ENCODE data around the gene RMDN3. TPM values are rescaled to one million over a fixed set of nuclear protein-coding genes. Genes with fewer than 3 reads are reported as not detected.

Gene RMDN3
- total RNA-seq, 1 experiment from 2014 or later, result 23.5 TPM

DNA sequence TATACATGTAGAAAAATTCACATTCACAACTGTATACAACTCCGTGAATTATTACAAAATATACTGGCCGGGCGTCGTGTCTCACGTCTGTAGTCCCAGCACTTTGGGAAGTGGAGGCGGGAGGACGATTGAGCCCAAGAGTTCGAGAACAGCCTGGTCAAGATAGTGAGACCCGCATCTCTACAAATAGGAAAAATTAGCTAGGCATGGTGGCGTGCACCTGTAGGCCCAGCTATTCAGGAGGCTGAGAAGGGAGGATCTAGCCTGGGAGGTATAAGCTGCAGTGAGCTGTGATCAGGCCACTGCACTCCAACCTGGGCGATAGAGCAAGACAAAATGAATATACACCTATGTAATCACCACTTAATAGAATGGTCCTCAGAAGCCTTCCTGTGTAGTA is 58.8 kb downstream of the RMDN3 start:
- no peak overlapping the region for H3K27ac Mint-ChIP-seq (ENCODE audit: unreplicated experiment)
- H3K4me1 Mint-ChIP-seq (ENCODE audit: low read depth, unreplicated experiment), result peaks cover 6% of the 10 kb centered on the region
- TF ChIP-seq, protein P1, sequence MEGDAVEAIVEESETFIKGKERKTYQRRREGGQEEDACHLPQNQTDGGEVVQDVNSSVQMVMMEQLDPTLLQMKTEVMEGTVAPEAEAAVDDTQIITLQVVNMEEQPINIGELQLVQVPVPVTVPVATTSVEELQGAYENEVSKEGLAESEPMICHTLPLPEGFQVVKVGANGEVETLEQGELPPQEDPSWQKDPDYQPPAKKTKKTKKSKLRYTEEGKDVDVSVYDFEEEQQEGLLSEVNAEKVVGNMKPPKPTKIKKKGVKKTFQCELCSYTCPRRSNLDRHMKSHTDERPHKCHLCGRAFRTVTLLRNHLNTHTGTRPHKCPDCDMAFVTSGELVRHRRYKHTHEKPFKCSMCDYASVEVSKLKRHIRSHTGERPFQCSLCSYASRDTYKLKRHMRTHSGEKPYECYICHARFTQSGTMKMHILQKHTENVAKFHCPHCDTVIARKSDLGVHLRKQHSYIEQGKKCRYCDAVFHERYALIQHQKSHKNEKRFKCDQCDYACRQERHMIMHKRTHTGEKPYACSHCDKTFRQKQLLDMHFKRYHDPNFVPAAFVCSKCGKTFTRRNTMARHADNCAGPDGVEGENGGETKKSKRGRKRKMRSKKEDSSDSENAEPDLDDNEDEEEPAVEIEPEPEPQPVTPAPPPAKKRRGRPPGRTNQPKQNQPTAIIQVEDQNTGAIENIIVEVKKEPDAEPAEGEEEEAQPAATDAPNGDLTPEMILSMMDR (IDR thresholded peaks at IDR 0.05; ENCODE audit: unreplicated experiment), result no peak
- H3K27me3 Mint-ChIP-seq (ENCODE audit: unreplicated experiment), result no peaks in the 10 kb centered on the region
- intact Hi-C loops (cut with micrococcal nuclease; ENCODE audit: unreplicated experiment), result no loop called here
- DNase-seq, result no peak
- BruUV-seq (replicated peaks), result no TSS peak
- H3K36me3 Mint-ChIP-seq (ENCODE audit: insufficient read depth, unreplicated experiment), result peaks cover 23% of the 10 kb centered on the region
- H3K4me3 Mint-ChIP-seq (ENCODE audit: low read depth, unreplicated experiment), result peak overlapping the region; percentile 86
- H3K9me3 Mint-ChIP-seq (ENCODE audit: low read depth, unreplicated experiment), result no peaks in the 10 kb centered on the region
- CTCF ChIA-PET, result interaction anchor here (0.7 kb wide), 1 partner anchor 198 kb away, joined by 3 read pairs; no protein-coding TSS in a partner anchor

DNA sequence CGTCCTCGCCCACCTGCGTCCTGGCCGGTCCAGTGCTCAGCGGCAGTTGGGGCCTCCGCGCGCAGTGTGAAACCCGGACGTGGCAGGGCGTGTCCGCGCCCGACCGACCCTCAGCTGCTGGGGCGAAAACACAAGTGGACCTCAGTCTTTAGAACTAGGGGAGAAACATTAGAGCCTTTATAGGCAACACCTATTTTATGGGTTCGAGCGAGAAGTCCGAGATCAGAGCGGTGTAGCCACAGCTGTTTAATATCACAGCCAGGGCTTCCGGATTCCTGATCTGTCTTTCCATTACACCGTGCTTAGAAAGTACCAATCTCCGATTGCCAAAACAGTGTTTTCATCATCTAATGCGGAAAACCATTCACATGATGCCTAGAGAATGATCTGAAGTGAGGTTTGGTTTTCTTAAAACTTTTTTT is 59.6 kb downstream of the RMDN3 start:
- DNase-seq, result peak; percentile 5
- peak overlapping the region; percentile 86 for H3K4me3 Mint-ChIP-seq (ENCODE audit: low read depth, unreplicated experiment)
- no peaks in the 10 kb centered on the region for H3K27me3 Mint-ChIP-seq (ENCODE audit: unreplicated experiment)
- TSS peak; percentile 31 for BruUV-seq (replicated peaks)
- CTCF ChIA-PET, result interaction anchor here (0.7 to 1.4 kb wide), 2 partner anchors 178 to 198 kb away, joined by 3 to 4 read pairs; no protein-coding TSS in a partner anchor
- H3K36me3 Mint-ChIP-seq (ENCODE audit: insufficient read depth, unreplicated experiment), result peaks cover 23% of the 10 kb centered on the region
- intact Hi-C loops (cut with micrococcal nuclease; ENCODE audit: unreplicated experiment), result no loop called here
- TF ChIP-seq, protein P1 (IDR thresholded peaks at IDR 0.05; ENCODE audit: unreplicated experiment), result no peak
- no peaks in the 10 kb centered on the region for H3K9me3 Mint-ChIP-seq (ENCODE audit: low read depth, unreplicated experiment)
- H3K4me1 Mint-ChIP-seq (ENCODE audit: low read depth, unreplicated experiment), result peaks cover 6% of the 10 kb centered on the region
- peak overlapping the region; percentile 12 for H3K27ac Mint-ChIP-seq (ENCODE audit: unreplicated experiment)

DNA sequence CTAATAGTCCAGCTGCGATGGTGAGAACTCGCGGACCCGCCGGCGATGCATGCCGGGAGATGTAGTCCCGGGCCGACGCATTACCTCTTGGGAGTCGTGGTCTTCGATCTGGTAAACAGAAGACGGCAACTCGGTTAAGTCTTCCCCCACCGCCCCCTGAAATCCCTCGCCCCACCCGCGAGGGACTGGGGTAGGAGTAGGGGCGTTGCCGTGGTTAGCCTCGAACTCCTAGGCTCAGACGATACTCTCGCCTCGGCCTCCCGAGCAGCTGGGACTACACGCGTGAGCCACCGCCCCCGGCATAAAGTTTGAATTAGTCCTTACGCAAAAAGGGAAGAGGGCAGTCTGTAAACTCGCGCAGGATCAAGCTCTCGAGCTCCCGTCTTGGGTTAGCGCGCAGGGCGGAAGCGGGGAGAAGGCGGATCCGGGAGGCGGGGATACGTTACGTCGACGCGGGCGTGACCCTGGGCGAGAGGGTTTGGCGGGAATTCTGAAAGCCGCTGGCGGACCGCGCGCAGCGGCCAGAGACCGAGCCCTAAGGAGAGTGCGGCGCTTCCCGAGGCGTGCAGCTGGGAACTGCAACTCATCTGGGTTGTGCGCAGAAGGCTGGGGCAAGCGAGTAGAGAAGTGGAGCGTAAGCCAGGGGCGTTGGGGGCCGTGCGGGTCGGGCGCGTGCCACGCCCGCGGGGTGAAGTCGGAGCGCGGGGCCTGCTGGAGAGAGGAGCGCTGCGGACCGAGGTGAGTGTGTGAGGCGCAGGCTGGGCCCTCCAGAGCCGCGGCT is 60.2 kb downstream of the RMDN3 start, which contains the start of gene RAD51:
TSS of gene RAD51 (plus strand) at position 487 of the 781 bp plus-strand sequence. CDS start 3,585 bp downstream, outside the sequence.
- Mint-ChIP-seq H3K36me3 (ENCODE audit: insufficient read depth, unreplicated experiment) (peaks cover 23% of the 10 kb centered on the region), H3K9me3 (ENCODE audit: low read depth, unreplicated experiment) (no peaks in the 10 kb centered on the region), H3K27me3 (ENCODE audit: unreplicated experiment) (no peaks in the 10 kb centered on the region), H3K27ac (ENCODE audit: unreplicated experiment) (peak within 1 kb of the TSS; percentile 12), H3K4me3 (ENCODE audit: low read depth, unreplicated experiment) (peak within 1 kb of the TSS; percentile 86), H3K4me1 (ENCODE audit: low read depth, unreplicated experiment) (peaks cover 6% of the 10 kb centered on the region)
- intact Hi-C loops (cut with micrococcal nuclease; ENCODE audit: unreplicated experiment), result no loop called here
- TF ChIP-seq, protein P1 (IDR thresholded peaks at IDR 0.05; ENCODE audit: unreplicated experiment), result no peak
- BruUV-seq (replicated peaks), result no TSS peak
- DNase-seq, result peak; percentile 86
- CTCF ChIA-PET, result interaction anchor here (1.1 to 1.4 kb wide), 3 partner anchors 152 to 197 kb away, joined by 3 to 4 read pairs (median 3); no protein-coding TSS in a partner anchor

DNA sequence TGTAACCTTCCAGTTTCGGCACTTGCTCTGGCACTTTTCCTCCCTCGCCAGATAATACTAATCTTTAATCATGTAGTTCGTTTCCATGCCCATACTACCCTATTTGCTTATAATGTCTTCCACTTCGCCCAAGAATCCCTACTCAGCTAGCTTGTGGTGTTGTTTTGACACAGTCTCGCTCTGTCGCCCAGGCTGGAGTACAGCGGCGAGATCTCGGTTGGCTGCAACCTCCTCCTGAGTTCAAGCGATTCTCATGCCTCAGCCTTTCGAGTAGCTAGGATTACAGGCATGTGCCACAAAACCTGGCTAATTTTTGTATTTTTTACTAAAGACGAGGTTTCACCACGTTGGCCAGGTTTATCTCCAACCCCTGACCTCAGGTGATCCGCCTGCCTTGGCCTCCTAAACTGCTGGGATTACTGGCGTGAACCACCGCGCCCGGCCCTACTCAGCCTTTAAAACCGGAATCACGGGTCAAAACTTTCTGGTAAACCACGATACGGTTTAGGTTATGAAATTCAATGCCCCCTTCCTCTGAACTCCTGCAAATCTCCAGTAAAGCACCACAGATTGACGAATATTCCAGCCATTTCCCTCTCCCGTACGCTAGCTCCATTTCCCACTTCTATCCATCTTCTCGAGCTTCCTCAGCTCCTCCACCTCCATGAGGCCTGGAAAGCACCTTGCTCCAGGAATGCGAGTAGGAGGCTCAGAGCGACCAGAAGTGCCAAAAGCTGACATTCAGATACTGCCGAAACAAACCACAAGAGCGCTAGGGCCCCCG is 61.0 kb downstream of the RMDN3 start:
- H3K36me3 Mint-ChIP-seq (ENCODE audit: insufficient read depth, unreplicated experiment), result peaks cover 23% of the 10 kb centered on the region
- intact Hi-C loops (cut with micrococcal nuclease; ENCODE audit: unreplicated experiment), result no loop called here
- H3K9me3 Mint-ChIP-seq (ENCODE audit: low read depth, unreplicated experiment), result no peaks in the 10 kb centered on the region
- peak overlapping the region; percentile 86 for H3K4me3 Mint-ChIP-seq (ENCODE audit: low read depth, unreplicated experiment)
- H3K4me1 Mint-ChIP-seq (ENCODE audit: low read depth, unreplicated experiment), result peaks cover 6% of the 10 kb centered on the region
- DNase-seq, result no peak
- TF ChIP-seq, protein P1 (IDR thresholded peaks at IDR 0.05; ENCODE audit: unreplicated experiment), result no peak
- CTCF ChIA-PET, result interaction anchor here (1.1 to 1.4 kb wide), 3 partner anchors 153 to 198 kb away, joined by 3 to 4 read pairs (median 3); no protein-coding TSS in a partner anchor
- peak overlapping the region; percentile 12 for H3K27ac Mint-ChIP-seq (ENCODE audit: unreplicated experiment)
- H3K27me3 Mint-ChIP-seq (ENCODE audit: unreplicated experiment), result no peaks in the 10 kb centered on the region
- TSS peak; percentile 69 for BruUV-seq (replicated peaks)
